SK-N-SH (cell line): ENCODE data around the gene GAS2L1. TPM values are rescaled to one million over a fixed set of nuclear protein-coding genes. Genes with fewer than 3 reads are reported as not detected.
"Not testable (repeated sequence)": the region's sequence is repeated elsewhere in the genome, so short reads cannot be mapped to it uniquely, and the experiment has no call there.

Experiments
- CTCF ChIA-PET: fragments of 300-600, 350-600 bp; formaldehyde crosslinking; extraction: SDS; loops from one replicate; lab custom pipeline; 2021; lab: Yijun Ruan, JAX
- POLR2A ChIA-PET: fragments of 350-600 bp; sonication (Branson Sonifier 250); formaldehyde crosslinking; extraction: SDS; loops from one replicate; lab custom pipeline; 2020; ENCODE audit warnings: antibody characterized with exemption, inconsistent platforms; lab: Yijun Ruan, JAX
- DNase-seq: peaks from one replicate; pipeline ENCODE4 v3.0.0; 2012
- H2AFZ ChIP-seq: fragments of 200-600 bp; sonication (generic); 2 replicates; pipeline ENCODE4 v1.8.1; 2016; ENCODE audit warnings: antibody characterized with exemption, mild to moderate bottlenecking, low read depth
- H3F3A ChIP-seq: fragments of 200-600 bp; sonication (generic); replicated peaks from 2 replicates; pipeline ENCODE3; 2016; ENCODE audit warnings: antibody characterized with exemption, mild to moderate bottlenecking; ENCODE audit not compliant: insufficient read depth
- H3K27ac ChIP-seq, 2 experiments: fragments of 200-500 bp in 1 of 2; fragments of 200-600 bp in 1 of 2; sonication (Bioruptor generic) in 1 of 2; sonication (generic), shearing (Covaris generic) in 1 of 2; 2 replicates each; pipeline versions ENCODE4 v1.5.1 to v1.6.1; 2014 to 2016; ENCODE audit warnings: low read depth in 2 of 2, inconsistent platforms in 1 of 2, low read length in 1 of 2, mild to moderate bottlenecking in 1 of 2, mixed read lengths in 1 of 2
- H3K27me3 ChIP-seq: fragments of 200-600 bp; sonication (generic), shearing (Covaris generic); 2 replicates; pipeline ENCODE4 v1.6.1; 2016; ENCODE audit warnings: mixed run types; ENCODE audit not compliant: insufficient read depth
- H3K36me3 ChIP-seq, 2 experiments: fragments of 200-500 bp in 1 of 2; fragments of 200-600 bp in 1 of 2; sonication (Bioruptor generic) in 1 of 2; sonication (generic) in 1 of 2; replicated peaks in 1 of 2; 2 replicates each; pipeline versions ENCODE3 to v1.5.1; 2014 to 2016; ENCODE audit warnings: low read length in 1 of 2, mild to moderate bottlenecking in 1 of 2; ENCODE audit not compliant: insufficient read depth in 2 of 2, control insufficient read depth in 1 of 2
- H3K4me1 ChIP-seq, 2 experiments: fragments of 200-500 bp in 1 of 2; fragments of 200-600 bp in 1 of 2; sonication (Bioruptor generic) in 1 of 2; sonication (generic), shearing (Covaris generic) in 1 of 2; 2 replicates each; pipeline versions ENCODE4 v1.5.1 to v1.6.1; 2014 to 2016; ENCODE audit warnings: low read depth in 1 of 2, low read length in 1 of 2, mixed run types in 1 of 2; ENCODE audit not compliant: insufficient read depth in 2 of 2, control insufficient read depth in 1 of 2
- H3K4me2 ChIP-seq: fragments of 200-600 bp; sonication (generic), shearing (Covaris generic); 2 replicates; pipeline ENCODE4 v1.6.1; 2017; ENCODE audit warnings: mixed run types
- H3K4me3 ChIP-seq, 2 experiments: fragments of 200-500 bp in 1 of 2; fragments of 200-600 bp in 1 of 2; sonication (Bioruptor generic) in 1 of 2; sonication (generic), shearing (Covaris generic) in 1 of 2; 2 replicates each; pipeline versions ENCODE4 v1.5.1 to v1.8.1; 2014 to 2016; ENCODE audit warnings: low read depth in 2 of 2, inconsistent platforms in 1 of 2, low read length in 1 of 2, mild to moderate bottlenecking in 1 of 2, mixed read lengths in 1 of 2, moderate library complexity in 1 of 2
- H3K79me2 ChIP-seq: fragments of 200-600 bp; sonication (generic); 2 replicates; pipeline ENCODE4 v1.8.1; 2017; ENCODE audit warnings: mild to moderate bottlenecking; ENCODE audit not compliant: insufficient read depth
- H3K9ac ChIP-seq: fragments of 200-600 bp; sonication (generic); 2 replicates; pipeline ENCODE4 v1.6.1; 2017; ENCODE audit warnings: mixed run types
- H3K9me2 ChIP-seq: fragments of 200-600 bp; sonication (generic); 2 replicates; pipeline ENCODE4 v1.6.1; 2017; ENCODE audit warnings: mixed run types
- H3K9me3 ChIP-seq: fragments of 200-600 bp; sonication (generic); 2 replicates; pipeline ENCODE4 v1.6.1; 2017; ENCODE audit warnings: mixed run types, mild to moderate bottlenecking, moderate library complexity
- H4K20me1 ChIP-seq: fragments of 200-600 bp; sonication (generic); 2 replicates; pipeline ENCODE4 v1.6.1; 2017; ENCODE audit warnings: mild to moderate bottlenecking, mixed run types; ENCODE audit not compliant: insufficient read depth
- CHD2 ChIP-seq: fragments of 150-350 bp; IDR thresholded peaks from 2 replicates; pipeline ENCODE4 v1.6.1; 2018; ENCODE audit warnings: low read length; ENCODE audit not compliant: partially characterized antibody
- CTCF ChIP-seq: fragments of 200-600 bp; sonication (generic); IDR thresholded peaks from 2 replicates; pipeline ENCODE4 v1.6.1; 2017; ENCODE audit warnings: antibody characterized with exemption, mild to moderate bottlenecking, moderate library complexity
- EZH2phosphoT487 ChIP-seq: fragments of 200-600 bp; sonication (generic); IDR thresholded peaks from 2 replicates; pipeline ENCODE4 v1.6.1; 2017; ENCODE audit warnings: low read depth, mixed run types, mild to moderate bottlenecking, antibody characterized with exemption, moderate library complexity, borderline replicate concordance
- MEF2A ChIP-seq: IDR thresholded peaks from 2 replicates; pipeline ENCODE4 v1.4.0; 2012; ENCODE audit warnings: low read depth, borderline replicate concordance
- REST ChIP-seq: IDR thresholded peaks from 2 replicates; pipeline ENCODE4 v1.6.1; 2012; ENCODE audit warnings: mild to moderate bottlenecking, low read depth, low read length, moderate library complexity
- WGBS: methylation state at CpG from one replicate; pipeline ENCODE4 v1.1.6; 2017; ENCODE audit warnings: low lambda C conversion rate; 5-methylcytosine and 5-hydroxymethylcytosine counted together
- polyA plus RNA-seq, 3 experiments: library from polyadenylated mRNA; depleted of rRNA; stranded (reverse); fragments of >200 nt; gene quantifications; 2 replicates each; pipeline ENCODE4 v1.2.3, GENCODE V29; 2012
- TF ChIP-seq, protein P1 (sequence below): IDR thresholded peaks from 2 replicates; pipeline ENCODE4 v1.4.0; 2012; ENCODE audit warnings: low read depth, borderline replicate concordance
- TF ChIP-seq, protein P2 (sequence below): IDR thresholded peaks from 2 replicates; pipeline ENCODE4; 2012

The GAS2L1 gene
- polyA plus RNA-seq, 1 of the 3 experiments (the other 2 are of a cell fraction): 21.8 TPM

- TF ChIP-seq, protein P1, sequence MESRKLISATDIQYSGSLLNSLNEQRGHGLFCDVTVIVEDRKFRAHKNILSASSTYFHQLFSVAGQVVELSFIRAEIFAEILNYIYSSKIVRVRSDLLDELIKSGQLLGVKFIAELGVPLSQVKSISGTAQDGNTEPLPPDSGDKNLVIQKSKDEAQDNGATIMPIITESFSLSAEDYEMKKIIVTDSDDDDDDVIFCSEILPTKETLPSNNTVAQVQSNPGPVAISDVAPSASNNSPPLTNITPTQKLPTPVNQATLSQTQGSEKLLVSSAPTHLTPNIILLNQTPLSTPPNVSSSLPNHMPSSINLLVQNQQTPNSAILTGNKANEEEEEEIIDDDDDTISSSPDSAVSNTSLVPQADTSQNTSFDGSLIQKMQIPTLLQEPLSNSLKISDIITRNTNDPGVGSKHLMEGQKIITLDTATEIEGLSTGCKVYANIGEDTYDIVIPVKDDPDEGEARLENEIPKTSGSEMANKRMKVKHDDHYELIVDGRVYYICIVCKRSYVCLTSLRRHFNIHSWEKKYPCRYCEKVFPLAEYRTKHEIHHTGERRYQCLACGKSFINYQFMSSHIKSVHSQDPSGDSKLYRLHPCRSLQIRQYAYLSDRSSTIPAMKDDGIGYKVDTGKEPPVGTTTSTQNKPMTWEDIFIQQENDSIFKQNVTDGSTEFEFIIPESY: no peak
- TF ChIP-seq MEF2A: no peak
- TF ChIP-seq, protein P2, sequence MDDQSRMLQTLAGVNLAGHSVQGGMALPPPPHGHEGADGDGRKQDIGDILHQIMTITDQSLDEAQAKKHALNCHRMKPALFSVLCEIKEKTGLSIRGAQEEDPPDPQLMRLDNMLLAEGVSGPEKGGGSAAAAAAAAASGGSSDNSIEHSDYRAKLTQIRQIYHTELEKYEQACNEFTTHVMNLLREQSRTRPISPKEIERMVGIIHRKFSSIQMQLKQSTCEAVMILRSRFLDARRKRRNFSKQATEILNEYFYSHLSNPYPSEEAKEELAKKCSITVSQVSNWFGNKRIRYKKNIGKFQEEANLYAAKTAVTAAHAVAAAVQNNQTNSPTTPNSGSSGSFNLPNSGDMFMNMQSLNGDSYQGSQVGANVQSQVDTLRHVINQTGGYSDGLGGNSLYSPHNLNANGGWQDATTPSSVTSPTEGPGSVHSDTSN: no peak
- no peak for TF ChIP-seq REST
- no peak for TF ChIP-seq CHD2
Observed at GRCh38 chr22:29353286-29353685, 46.8 kb downstream of the GAS2L1 start (continued).

DNA sequence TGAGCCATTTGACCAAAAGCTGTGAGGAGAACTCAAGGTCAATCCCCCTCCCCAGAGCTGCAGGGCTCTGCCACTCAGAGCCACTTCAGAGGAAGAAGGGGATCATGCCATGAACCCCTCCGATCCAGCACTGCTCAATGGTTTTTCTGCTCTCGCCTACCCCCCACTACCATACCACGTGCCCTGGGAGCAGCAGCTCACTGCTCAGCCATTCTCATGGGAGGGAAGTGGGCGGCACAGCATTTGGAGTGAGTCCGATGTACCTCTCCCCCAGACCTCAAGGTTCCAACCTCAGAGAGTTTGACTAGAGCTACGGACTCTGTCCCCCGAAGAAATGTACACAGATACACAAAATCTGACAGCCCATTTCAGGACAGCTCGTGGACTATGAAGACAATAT is 47.4 kb downstream of the GAS2L1 start:
- Histone ChIP-seq H3K9ac (no peak overlapping the region), H3K9me3 (no peaks in the 10 kb centered on the region), H3F3A (no peaks in the 10 kb centered on the region), H3K36me3 (peaks cover 30 to 78% of the 10 kb centered on the region in 2 experiments), H3K27me3 (no peaks in the 10 kb centered on the region), H3K4me1 (no peaks in the 10 kb centered on the region), H3K79me2 (no peaks in the 10 kb centered on the region), H3K4me2 (no peak overlapping the region), H3K9me2 (no peaks in the 10 kb centered on the region), H2AFZ (no peak overlapping the region), H4K20me1 (no peaks in the 10 kb centered on the region), H3K4me3 (no peak overlapping the region), H3K27ac (no peak overlapping the region)
- ChIA-PET CTCF (interaction anchor here (0.7 to 8.0 kb wide), 3 partner anchors 10 to 48 kb away, joined by 3 to 63 read pairs (median 4); partner anchors contain the start of gene GAS2L1), POLR2A (interaction anchor here (0.6 kb wide), 1 partner anchor 38 kb away, joined by 3 read pairs; the partner anchor contains the start of gene RASL10A)
- TF ChIP-seq CTCF (no peak), EZH2phosphoT487 (no peak)
- WGBS: 95% methylated on average over 7 of the region's 8 CpGs
- no peak for DNase-seq

DNA sequence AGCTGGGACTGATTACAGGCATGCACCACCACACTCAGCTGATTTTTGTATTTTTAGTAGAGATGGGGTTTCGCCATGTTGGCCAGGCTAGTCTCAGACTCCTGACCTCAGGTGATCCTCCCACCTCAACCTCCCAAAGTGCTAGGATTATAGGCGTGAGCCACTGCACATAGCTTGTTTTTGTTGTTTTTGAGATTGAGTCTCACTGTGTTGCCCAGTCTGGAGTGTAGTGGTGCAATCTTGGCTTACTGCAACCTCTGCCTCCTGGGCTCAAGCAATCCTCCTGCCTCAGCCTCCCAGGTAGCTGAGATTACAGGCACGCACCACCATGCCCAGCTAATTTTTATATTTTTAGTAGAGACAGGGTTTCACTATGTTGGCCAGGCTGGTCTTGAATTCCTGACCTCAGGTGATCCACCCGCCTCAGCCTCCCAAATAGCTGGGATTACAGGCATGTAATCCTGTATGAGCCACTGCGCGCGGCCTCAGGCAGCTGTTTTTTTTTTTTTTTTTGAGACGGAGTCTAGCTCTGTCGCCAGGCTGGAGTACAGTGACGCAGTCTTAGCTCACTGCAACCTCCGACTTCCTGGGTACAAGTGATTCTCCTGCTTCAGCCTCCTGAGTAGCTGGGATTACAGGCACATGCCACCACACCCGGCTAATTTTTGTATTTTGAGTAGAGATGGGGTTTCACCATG is 50.9 kb downstream of the GAS2L1 start:
- H3K4me3 ChIP-seq, H3K9ac ChIP-seq, H3K27ac ChIP-seq, H2AFZ ChIP-seq, H3K4me1 ChIP-seq, H3K4me2 ChIP-seq, POLR2A ChIA-PET, H4K20me1 ChIP-seq, H3K9me2 ChIP-seq, H3K79me2 ChIP-seq, H3F3A ChIP-seq, DNase-seq, H3K27me3 ChIP-seq, H3K9me3 ChIP-seq: not testable (repeated sequence)
- CTCF ChIA-PET: interaction anchor here (1.2 to 8.0 kb wide), 5 partner anchors 17 to 112 kb away, joined by 3 to 63 read pairs (median 4); partner anchors contain the start of gene GAS2L1
- H3K36me3 ChIP-seq: peaks cover 27 to 51% of the 10 kb centered on the region in 2 experiments
- 98% methylated on average over 12 of the region's 12 CpGs for WGBS
